ENCODE measurements around the gene RGS17.
A peak's percentile ranks its signal among the peaks of the same experiment; 100 is the strongest.

Gene RGS17

DNA sequence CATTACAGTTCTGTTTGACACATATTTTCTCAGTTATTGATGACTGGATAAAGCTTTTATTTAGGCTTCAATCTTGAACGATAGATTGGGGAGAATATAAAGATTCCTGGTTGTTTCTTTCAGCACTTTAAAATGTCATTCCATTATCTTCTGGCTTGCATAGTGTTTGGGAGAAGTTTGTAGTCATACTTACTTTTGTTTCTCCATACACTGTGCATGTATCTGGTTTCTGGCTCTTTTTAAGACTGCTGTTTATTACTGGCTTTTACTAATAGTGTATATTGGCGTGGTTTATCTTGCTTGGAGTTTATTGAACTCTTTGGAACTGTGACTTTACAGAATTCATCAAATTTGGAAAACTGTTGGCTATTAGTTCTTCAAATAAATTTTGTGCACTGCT lies 49.2 kb downstream of the RGS17 start:
- DNase-seq, result no peak

DNA sequence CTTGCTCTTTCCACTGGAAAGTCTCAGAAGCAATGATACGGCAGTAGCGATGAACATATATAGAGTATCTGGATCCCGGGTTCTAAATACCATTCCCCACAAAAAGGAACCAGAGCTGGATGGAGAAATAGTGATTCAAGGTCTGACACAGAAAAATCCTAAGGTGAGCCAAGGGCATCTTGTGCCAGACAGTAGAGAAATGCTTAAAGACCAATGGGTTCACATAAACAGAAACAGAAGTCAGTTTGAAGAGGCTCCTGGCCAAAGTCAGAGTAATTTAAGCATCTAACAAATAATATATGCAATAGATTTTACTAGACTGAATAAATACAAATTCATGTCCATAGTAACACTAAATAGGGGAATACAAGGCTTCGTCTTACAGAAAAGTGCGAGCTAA lies 54.7 kb downstream of the RGS17 start:
- DNase-seq, result no peak

DNA sequence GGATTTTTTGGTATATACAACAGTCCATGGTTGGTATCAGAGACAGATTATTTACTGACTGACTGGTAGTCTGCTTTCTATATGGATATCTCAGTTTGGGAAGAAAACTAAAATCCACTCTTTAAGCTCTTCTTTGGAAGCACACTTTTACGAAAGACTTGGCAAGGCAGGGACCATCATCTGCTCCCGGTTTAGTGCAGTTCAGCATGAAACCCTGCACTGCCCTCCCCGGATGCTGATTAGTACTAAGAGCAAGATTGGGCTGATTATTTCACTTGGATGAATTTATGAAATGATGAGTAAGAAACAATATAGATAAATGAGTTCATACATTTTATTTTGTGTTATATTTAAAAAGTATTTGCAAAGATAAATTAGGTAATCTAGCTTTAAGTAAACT lies 56.3 kb downstream of the RGS17 start:
- no peak for DNase-seq

DNA sequence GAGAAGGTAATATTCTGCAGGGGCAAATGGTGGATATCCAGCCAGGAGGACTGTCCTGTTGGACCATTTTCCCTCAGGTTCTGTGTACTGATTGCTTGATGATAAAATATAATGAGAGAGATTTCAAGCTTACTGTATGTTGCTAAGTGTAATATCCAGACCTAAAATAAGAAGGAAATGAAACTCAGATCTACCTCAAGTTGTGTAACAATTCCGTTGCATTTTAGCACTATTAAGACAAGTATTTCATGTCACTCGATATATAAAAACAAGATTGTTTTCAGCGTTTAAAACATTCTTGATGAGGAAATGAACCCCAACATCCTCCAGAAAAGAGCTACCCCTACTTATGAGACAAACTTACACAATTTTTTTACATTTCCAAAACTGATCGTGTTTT lies 57.2 kb downstream of the RGS17 start:
- DNase-seq, result no peak

DNA sequence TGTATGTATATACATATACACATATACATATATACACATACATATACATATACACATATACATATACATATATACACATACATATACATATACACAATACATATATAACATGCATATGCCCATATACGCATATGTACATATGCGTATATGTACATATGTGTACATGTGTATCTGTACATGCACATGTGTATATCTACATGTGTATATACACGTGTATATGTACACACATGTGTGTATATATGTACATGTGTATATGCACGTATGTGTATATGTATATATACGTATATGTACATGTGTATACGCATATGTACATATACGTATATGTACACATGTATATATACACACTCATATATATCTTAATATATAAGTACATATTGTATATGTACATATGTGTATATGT lies 60.3 kb downstream of the RGS17 start:
- DNase-seq, result no peak

DNA sequence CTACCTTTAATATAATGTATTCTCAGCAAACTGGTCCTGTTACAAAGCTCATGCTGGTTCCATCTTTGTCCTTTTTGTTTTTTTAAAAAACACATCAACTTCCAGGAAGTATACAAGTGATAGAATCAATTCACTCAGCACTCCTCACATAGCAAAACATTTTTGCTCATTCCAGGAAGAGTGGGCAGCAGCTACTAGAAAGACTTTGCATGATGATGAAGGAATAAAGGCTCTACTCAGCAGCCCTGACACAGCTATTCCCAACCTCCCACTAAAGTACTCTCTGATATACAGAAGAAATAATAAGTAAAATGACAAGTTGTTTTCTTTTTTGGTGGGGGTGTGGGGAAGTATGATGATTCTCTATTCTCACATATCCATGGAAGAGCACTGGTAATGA lies 61.2 kb downstream of the RGS17 start:
- DNase-seq, result no peak

DNA sequence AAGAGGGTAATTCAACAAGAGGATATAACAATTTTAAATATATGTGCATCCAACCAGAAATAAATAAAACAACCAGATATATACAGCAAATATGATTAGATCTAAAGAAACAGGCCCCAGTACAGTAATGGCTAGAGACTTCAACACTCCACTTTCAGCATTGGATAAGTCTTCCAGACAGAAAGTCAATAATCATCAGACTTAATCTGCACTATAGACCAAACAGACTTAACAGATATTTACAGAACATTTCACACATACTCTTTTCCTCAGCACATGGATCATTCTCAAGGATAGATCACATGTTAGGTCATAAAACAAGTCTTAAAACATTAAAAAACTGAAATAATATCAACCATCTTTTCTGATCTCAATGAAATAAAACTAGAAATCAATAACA lies 65.9 kb downstream of the RGS17 start:
- no peak for DNase-seq

DNA sequence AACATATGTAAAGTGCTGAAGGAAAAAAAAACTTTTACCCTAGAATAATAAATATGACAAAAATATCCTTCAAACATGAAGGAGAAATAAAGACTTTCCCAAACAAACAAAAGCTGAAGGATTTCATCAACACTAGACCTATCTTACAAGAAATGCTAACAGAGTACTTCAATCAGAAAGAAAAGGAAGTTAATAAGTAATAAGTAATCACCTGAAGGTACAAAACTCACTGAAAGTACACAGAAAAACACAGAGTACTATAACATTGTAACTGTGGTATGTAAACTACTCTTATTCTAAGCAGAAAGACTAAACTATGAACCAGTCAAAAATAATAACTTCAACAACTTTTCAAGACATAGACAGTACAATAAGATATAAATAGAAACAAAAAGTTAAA lies 67.1 kb downstream of the RGS17 start:
- no peak for DNase-seq

DNA sequence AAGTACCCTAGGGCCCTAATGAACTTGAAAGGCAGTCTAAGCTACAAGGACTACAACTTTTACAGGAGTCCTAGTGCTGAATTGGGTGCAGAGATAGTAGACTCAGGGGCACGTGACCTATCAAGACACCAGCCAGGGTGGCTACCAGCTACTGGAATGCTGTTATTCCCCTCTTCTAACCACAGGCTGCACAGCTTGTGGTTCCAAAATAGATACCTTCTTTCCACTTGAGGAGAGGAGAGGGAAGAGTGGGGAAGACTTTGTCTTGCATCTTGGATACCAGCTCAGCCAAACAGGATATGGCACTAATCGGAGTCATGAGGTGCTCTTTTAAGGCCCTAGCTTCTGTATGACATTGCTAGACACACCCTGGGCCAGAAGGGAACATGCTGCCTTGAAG lies 68.6 kb downstream of the RGS17 start:
- DNase-seq, result no peak

DNA sequence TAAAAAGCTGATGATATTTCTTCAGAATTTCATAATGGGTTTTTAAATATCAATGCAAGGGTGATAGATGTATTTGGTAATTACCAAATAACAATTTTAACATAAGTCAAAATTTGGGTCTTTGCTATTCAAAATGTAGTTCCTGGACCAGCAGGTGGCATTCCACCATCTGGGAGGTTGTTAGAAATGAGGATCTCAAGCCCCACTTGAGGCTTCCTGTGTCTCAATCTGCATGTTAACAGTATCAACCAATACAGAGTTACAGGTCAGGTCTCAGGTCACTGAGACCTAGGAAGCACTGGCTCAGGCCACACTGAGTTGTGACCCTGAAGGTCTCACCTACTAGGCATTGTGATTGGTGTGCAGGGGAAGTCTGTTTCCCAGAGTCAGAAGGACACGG lies 71.3 kb downstream of the RGS17 start:
- peak; percentile 8 for DNase-seq

DNA sequence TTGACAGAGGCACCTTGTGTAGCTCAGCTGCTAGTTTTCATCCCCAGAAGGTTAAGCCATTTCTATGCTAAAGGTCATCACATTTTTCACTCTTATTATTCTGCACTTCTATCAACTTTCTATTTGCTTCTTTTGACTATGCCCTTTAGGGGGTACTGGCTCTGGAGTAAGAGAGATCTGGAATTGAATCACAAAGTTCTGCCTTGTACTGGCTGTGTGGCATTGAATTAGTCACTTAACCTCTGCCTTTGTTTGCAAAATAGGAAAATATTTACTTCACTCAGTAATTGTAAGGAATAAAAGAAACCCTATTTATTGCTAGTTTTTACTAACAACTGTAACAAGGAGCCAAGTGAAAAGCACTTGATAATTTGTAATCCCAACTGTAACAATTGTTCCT lies 71.8 kb downstream of the RGS17 start:
- no peak for DNase-seq

DNA sequence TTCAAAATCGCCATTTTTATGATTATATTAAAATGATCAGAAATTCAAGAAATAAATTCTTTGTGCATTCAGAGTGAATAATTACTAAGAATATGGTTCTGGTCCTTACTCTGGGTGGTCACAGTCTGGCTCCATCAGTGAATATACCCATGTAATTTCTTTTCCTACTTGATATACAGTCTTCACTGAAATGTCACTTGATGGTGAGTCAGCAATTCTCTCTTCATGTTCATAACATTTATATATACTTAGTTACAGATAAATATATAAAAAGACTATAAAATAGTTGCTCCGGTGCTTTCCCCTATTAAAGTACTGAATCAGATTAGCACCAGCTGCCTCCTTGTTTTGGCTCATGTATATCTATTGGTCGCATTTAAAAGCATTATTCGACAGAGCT lies 72.2 kb downstream of the RGS17 start:
- no peak for DNase-seq

DNA sequence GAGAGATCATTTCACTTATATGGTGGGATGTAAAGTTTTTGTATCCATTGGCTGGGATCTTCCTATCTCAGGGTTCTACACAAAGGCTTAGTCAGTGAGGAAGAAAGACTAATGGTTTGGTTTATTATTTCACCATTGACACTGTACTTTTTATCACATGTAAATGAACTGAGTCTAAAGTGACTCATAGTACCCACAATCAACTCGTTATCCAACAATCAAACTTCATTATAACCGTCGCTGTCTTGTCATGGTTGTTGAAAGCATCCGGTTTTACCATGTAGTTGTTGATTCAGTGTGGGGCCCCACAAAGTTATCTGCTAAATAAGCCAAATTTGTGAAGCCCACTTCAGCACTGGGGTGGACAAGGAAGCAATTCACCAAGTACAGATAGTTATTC lies 72.8 kb downstream of the RGS17 start:
- DNase-seq, result no peak

DNA sequence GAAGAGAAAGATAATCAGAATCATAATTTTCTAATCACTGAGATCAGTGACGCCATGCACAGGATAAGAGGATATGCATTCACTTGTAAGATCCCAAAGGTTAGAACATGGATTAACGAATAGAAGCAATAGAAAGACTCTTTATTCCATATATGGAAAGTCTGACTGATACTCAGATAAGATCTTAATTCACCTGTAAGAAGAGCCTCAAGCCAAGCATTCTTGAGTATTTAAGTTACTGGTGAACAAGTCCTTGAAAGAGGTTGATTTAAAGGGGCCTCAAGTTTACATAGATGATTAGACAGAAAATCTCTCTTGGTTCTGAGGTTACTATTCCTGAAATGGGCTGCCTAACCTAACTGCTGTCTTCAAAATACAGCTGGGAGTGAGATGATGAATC lies 74.8 kb downstream of the RGS17 start:
- DNase-seq, result no peak

DNA sequence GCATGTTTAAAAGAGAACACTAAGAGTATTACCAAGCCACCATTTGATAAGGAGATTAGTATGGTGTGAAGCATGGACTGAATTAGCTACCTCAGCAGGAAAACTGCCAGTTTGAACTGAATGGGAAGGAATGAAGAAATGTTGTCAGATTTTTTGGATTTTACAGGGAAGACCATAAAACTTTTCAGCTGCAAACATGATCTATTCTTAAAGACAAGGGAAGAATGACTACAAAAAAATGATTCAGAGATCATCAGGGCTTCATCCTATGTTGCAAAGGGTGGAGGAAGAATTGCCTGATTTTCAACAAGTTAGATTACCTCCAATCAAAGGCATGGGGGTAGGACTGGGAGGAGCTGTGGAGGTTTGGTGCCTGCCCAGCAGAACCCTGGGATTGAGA lies 79.3 kb downstream of the RGS17 start:
- DNase-seq, result no peak

DNA sequence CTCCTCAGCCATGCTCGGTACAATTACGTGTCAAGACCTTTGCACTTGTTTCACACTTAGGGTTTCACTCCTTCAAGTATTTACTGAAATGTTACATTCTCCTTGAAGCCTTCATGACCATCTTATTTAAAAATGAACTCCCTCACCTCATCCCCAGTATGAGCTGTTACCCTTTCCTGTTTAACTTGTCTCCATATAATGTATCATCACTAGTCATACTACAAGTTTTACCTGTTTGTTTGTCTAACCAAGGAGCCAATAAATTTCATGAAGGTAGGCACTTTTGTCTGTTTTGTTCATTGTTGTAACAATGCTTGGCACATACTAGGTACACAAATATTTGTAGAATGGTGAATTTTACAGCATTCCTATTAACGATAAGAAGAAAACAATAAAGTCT lies 82.5 kb downstream of the RGS17 start:
- no peak for DNase-seq

DNA sequence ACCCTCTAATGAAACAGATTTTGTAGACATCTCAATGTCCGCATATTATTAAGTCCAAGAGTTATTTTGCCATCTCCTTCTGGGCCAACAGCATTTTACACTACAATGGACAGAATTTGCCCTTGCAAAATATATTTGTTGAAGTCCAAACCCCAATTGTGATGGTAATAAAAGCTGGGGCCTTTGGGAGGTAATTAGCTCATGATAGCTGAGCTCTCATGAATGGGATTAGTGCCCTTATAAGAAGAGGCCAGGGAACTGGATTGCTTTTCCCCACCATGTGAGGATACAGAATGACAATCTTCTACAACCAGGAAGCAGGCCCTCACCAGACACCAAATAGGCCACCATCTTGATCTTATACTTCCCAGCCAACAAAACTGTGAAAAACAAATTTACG lies 83.7 kb downstream of the RGS17 start:
- DNase-seq, result no peak

DNA sequence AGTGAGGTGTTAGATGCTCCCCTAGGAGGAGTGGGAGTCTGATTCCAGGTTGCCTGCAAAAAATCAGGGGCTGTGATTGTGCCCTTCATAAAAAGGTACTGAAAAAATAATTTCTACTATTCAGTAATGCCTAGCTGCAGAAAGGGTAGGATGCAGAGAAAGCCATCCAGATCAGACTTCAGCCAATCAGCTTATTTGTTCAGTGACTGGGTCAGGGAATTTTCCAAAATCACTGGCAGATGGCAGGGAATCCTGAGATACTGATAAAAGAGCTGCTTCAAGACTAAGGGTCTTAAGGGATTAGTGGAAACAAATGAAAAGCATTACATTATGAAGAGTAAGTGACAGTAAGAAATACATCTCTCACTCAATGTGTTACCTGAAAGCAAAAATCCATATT lies 85.8 kb downstream of the RGS17 start:
- DNase-seq, result no peak

DNA sequence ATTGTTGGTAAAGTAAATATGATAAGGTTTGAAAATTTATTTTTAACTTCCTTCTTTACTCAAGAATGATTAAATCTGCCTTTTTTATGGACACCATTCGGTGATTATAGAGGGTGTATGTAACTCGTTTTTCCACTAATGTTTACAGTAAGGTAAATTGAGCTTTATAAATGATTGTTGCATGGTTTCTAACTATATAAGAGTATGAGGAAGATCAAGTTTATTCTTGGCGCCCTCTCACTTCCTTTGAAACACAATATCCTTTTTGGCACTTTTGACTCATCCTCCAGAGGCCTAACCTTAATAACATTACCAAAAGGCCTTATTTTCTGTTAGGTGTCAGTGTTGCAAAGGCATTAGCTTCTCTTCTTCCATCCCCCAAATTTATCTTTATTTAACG lies 86.8 kb downstream of the RGS17 start:
- DNase-seq, result no peak

DNA sequence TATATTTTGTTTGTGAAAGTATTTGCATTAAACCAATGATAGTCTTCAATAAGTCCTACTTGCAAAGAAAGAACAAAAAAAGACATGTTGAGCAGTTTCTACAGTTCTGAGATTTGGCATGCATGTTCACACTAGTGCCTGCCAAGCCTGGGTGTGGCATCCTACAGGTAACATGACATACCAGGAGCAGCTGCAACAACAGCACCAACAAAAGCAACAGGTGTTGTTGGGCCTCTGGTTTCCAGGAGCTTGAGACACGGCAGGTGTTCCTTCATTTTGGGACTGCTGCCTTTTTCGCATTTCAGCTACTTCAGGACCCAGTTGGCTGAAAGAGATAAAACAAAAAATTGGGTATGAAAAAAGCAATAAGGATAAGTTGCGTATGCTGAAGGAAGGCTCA lies 87.4 kb downstream of the RGS17 start:
- no peak for DNase-seq

DNA sequence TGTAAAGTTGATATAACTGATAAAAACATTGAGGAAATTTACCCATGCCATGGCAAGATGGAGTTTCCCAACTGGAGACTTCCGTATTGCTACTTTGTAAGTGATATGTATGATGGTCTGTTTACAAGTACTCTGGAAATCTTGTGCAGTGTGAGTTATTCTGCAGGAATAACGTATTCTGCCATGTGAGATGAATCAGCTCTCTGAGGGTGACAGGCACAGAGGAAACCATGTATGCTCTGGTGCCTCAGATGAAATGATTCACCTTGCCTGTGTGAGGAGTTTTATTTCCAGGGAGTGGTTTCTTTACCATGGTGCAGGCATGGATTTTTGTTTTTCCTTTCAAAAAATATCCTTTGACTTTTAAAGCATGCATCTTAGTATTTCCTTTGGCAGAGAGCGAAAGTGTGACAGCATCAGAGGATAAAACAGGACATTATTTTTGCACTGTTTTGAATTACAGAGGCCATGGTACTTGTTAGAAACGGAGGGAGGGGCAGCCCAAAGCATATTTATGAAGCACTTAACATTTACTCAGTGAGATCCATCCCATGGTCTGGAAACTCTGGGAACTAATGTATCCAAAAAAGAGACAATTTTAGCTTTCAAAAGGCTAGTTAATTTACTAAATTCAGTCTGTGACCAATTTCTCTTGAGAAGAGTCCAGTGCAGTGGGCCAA lies 92.6 kb downstream of the RGS17 start:
- DNase-seq, result no peak

DNA sequence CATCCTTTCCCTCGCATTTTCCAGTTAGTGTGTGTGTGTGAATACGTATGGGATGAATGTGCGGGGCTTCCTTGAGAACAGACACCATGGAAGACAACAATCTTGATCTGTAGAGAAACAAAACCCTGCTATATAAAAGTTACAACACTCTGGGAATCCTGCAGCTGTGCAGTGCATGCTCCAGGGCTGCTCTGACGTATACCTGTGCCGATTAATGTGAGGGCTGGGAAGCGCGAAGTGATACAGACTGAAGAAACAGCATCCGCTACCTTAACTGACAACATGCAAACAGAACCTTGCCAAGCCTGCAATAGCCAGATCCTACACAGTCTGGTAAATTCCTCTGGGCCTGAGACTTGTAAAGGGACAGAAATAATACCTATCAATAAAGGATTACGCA lies 96.9 kb downstream of the RGS17 start:
- DNase-seq, result no peak

DNA sequence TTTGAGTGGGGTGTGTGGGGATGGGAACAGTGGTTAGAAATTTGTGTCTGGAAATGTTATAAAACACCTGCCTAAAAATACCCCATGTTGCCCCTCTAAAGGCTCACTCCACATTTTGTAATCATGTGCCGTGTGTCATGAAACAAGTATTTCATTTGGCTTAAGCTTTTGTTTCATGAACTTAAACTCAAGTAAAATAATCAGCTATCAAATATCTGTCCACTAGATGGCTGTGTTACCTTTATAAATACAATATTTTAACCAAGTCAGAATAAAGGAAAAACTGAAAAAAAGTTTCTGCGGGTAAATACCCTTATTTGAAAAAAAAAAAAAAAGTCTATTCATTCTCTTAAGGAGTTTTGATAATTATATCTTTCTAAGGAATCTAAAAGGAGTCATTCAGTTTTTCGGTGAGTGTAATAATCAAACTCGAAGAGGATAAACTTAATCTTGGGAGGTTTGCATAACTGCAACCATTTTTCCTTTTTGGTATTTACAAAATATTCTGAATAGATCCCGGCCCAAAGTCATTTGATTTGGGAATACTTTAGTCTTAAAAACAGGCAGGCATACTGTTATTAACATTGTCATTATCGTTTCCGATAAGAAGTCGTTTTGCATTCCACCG lies 98.7 kb downstream of the RGS17 start:
- DNase-seq, result peak; percentile 66

DNA sequence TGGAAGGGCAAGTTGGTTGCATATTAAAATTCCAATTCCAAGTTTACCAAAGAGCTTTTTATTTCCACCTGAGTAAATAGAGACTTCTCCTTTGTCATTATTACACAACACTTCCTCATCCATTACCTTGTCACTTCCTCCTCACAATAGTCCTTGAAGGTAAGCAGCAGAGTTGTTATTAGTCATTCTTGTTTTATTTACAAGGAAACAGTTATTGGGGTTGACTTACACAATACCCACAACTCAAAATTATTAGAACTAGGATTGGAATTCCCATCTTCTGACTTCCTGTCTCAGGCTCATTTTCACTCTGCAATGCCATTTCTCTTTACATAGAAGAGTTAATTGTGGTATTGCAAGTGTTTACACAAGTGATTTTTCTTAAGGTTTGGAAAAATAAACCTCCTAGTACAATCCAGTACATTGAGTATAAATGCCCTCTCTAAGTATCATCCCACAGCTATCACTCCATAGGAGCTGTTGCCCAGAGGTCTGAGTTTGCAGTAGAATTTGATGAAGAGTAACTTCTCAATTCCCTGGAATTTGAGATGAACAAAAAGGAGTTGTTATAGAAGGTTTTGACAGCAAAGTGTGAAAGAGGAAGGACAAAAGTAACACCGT lies 99.6 kb downstream of the RGS17 start:
- no peak for DNase-seq

DNA sequence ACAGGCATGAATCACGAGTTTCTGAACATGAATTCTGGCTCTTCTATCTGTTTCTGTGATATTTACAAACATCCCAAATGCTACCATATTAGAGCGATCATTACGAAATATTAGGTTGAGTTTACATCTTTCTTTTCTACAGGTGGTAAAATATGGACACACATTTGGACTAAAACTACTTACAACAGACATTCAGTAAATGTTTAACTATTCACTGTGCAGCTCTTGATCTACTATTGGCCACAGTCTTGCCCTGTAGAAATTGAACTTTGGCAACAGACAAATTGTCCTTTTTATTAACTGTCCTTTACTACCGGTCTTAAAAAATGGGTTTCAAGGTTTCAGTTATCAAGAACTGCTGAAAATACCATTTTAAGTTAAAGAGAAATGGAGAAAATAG lies 102.1 kb downstream of the RGS17 start:
- no peak for DNase-seq
